HG02610 (cell line): Measurements from ENCODE around the gene PAPOLB.

Source experiments
- ATAC-seq: cut with Tn5 transposase; IDR thresholded peaks from one replicate; pipeline ENCODE4 v1.9.1; 2021; ENCODE audit warnings: mild to moderate bottlenecking, moderate library complexity; ENCODE audit not compliant: unreplicated experiment

The PAPOLB gene

GRCh38 chr7:4825081-4825480 is 36.7 kb downstream of the PAPOLB start:
- no peak for ATAC-seq

DNA sequence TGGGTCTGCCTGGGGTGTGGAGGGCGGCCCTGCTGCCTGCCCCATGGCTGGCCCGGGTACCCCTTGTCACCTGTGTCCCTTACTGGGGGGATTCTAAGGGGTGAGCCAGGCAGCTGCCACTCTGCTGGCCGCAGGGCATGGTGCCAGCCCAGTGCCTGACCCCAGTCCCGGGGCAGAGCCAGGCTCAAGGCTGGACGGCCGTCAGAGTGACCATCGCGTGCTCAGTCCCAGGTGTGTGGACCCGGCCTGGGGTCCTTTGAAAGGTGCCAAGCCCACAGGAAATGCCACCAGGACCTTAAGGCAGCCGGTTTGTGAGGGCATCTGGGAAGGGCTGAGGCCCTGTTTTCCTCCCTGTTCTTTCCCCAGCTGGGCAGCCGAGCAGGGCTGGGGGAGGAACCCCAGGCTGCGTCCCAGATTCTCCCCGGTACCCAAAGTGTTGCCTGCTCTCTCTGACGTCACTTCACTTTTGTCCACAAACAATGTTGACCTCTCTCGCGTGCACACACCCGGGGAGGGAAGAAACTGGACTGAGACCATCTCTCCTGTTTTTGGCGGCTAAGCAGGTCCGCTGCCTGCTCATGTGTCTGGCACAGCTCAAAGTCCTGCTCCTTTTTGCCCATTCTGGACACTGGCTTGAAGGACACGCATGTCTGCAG is 37.6 kb downstream of the PAPOLB start:
- no peak for ATAC-seq

GRCh38 chr7:4823441-4824119 is 38.2 kb downstream of the PAPOLB start:
- no peak for ATAC-seq

DNA sequence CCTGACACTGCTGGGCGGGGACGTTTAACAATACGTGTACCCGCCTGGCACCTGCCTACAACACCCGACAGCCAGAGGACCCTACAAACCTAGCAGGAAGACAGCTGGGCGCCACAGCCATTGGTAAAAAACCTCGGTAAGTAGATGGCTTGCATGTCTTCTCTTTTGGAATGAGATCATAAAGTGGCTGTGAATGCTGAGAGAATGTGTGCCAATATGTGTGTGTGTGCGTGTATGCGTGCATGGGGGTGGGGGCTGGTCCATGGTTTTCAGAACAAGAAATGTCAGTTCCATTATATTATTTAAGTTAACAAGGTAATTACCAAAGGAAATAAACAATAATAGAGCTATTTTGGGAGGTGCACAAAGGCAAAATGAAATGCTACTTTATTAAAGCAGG is 39.2 kb downstream of the PAPOLB start:
- no peak for ATAC-seq

DNA sequence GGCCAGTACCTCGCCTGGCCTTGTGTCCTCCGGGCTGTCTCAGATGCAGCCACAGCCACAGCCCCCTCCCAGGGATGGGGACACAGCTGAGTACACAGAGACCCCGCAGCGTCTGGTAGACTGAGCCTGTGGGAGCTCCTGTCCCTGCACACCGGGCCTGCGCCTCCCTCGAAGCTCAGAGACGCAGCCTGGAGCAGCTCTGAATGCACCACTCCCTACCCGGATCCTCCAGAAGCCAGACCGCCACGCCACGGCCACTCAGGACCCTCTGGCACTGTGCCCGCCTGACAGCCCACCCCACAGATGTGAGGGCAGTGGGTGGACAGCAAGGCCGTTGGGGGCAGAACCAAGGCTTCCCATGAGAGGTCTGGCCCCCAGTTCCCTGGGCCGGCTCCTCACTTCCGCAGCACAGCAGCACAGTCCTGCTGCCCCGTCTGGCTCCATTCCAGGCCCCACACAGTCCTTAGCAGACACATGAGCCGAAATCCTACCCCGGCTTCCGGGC is 40.8 kb downstream of the PAPOLB start:
- no peak for ATAC-seq

DNA sequence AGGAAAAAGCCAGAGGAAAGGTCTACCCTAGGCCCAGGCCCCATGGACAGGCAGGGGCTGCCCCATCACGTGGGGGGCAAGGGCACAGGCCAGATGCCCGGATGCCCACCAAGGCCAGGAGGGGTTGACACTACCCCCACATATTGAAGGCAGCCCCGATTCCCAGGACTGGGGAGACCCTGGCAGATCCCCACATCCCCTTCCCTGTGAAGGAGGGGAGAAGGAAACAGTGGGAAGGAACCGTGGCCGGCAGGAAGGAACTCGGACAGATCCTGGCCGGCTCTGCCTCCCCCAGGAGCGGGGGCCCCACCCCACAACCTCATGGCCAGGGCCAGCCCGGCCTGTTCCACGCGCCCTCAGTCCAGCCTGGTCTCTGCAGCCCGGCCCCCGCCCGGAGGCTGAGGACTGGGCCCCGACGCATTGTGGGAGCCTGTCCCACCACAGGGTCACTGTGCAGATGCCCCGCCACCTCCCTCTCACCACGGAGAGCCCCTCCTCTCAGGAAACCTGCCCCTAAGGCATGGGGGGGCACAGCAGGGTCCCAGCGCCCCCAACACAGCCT is 41.3 kb downstream of the PAPOLB start:
- no peak for ATAC-seq

GRCh38 chr7:4819560-4820404 is 42.0 kb downstream of the PAPOLB start:
- no peak for ATAC-seq

- no peak for ATAC-seq
Observed at GRCh38 chr7:4818000-4818794, 43.6 kb downstream of the PAPOLB start.

DNA sequence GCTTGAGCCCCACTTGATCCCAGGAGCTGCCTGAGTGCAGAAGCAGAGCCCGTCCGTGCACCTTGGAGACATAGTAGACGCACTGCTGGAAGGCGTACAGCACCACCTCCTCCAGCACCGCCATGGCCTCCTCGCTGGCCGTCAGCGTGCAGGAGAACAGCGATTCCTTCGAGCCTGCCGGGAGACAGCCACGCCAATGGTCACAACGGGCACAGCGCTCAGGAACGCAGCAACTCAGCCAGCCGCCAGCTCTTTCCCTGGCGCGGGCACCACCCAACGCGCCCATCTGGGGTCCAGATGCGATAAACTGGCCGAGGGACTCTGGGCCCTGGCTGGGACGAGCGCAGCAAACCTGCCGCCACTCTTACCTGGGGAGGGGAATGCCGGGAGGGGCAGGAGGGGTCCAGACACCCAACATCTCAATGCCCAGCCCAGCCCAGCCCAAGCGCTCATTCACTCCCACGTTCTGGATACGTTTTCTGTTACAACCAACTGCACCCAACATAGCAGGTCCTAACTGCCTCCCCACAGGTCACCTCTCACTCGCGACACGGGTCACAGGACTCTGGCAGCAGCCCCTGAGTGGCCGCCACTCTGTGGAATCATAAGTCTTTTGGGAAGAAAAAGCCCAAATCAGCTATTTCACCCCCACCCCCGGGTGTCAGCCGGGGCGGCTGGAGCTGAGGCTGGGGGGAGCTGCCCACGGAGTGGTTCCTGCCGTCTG is 44.5 kb downstream of the PAPOLB start:
- ATAC-seq: no peak

DNA sequence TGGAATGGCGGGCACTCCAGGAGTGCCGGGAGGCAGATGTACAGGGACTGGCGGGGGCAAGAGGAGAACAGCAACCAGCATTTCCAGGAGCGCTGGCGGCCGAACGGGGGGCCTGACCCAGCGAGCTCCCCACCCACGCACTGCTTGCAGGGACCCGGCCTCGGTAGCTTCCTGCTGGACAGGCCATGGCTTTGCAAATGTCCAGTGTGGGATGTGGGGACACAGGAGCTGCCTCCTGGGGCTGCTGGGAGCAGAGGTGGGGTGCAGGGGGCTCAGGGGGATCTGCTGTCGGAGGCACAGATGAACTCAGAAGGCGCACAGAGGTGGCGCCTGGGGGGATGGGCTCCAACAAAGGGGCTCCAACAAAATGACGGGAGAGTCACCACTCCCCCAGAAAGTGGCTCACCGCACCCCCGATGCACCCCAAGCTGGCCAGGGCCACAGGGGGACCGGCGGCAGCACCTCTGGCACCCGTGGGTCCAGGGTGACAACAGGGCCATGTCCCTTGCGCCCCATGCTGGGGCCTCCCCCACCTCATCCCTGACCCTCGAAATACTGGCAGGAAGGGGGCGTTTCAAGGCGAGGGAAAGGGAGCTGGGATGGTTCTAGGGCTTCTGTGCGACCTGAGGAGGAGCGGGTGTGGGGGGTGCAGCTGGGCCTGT is 45.3 kb downstream of the PAPOLB start:
- no peak for ATAC-seq

- ATAC-seq: no peak
Observed at GRCh38 chr7:4815609-4816418, 46.0 kb downstream of the PAPOLB start.

GRCh38 chr7:4815121-4815520 is 46.7 kb downstream of the PAPOLB start:
- ATAC-seq: no peak

DNA sequence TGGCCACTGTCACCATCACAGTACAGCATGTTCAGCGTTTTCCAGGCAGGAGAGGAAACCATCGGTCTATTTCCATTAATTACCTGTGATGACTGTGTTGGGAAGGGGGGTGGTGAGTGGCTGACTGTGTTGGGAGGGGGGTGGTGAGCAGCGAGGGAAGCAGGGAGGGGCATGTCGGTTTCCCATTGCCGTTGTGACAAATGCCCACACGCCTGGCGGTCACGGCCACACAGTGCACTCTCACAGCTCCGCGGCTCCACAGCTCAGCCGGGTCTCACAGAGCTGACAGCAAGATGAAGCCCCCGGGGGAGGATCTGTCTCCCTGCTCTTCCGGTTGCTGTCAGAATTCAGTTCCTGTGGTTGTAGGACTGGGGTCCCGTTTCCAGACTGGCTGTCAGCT is 47.4 kb downstream of the PAPOLB start:
- ATAC-seq: no peak

GRCh38 chr7:4809666-4810065 is 52.2 kb downstream of the PAPOLB start:
- ATAC-seq: no peak

GRCh38 chr7:4809091-4809591 is 52.7 kb downstream of the PAPOLB start:
- ATAC-seq: no peak

DNA sequence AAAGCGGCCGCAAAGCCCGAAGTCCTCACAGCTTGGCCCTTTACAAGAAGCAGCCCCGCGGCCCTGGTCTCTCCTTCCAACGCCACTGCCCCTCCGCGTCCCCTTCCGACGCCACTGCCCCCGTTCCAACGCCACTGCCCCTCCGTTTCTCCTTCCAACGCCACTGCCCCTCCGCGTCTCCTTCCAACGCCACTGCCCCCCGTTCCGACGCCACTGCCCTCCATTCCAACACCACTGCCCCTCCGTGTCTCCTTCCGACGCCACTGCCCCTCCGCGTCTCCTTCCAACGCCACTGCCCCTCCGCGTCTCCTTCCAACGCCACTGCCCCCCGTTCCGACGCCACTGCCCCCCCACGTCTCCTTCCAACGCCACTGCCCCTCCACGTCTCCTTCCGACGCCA is 53.3 kb downstream of the PAPOLB start:
- no peak for ATAC-seq

DNA sequence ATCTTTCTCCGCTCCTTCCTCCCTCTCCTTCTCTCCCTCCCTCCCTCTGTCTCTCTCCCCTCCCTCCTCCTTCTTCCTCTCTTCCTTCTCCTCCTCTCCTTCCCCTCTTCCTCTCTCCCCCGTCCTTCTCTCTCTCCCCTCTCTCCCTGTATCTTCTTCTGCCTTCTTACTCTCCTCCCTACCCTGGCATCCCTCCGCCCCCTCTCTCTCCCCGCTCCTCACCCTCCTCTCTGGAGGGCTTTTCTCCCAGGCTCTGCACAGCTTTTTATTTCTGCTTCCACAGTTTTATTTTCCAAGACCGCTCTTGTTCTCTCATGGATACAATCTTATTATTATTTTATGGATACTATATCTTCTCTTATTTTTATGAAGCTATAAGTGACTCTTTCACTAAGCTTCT is 53.8 kb downstream of the PAPOLB start:
- ATAC-seq: no peak
